Gastroesophageal sphincter (tissue), 4 donors: ENCODE measurements around the gene ANKS1B. TPM values are rescaled to one million over a fixed set of nuclear protein-coding genes. Genes with fewer than 3 reads are reported as not detected.
A peak's percentile ranks its signal among the peaks of the same experiment; 100 is the strongest.

Experiments
- ATAC-seq: fragments of 150-250 bp; one replicate; pipeline ENCODE4 v1.9.1; 2016; ENCODE audit warnings: mild to moderate bottlenecking, moderate library complexity
- H3K27ac ChIP-seq, 4 donors: fragments of 200-600 bp; sonication (generic) in 3 of 4; 1 replicate in 3 of 4; 2 replicates in 1 of 4; pipeline ENCODE4 v1.5.1; 2016 to 2019
- H3K27me3 ChIP-seq: fragments of 200-600 bp; sonication (generic); one replicate; pipeline ENCODE4 v1.5.1; 2019
- H3K36me3 ChIP-seq, 2 donors: fragments of 200-600 bp; sonication (generic); one replicate each; pipeline ENCODE4 v1.5.1; 2019; ENCODE audit warnings: control low read depth in 1 of 2
- H3K4me1 ChIP-seq, 3 donors: fragments of 200-600 bp; sonication (generic); 1 replicate in 2 of 3; 2 replicates in 1 of 3; pipeline ENCODE4 v1.5.1; 2016 to 2019; ENCODE audit warnings: control low read depth in 2 of 3
- H3K4me3 ChIP-seq, 2 donors: fragments of 200-600 bp; sonication (generic); one replicate each; pipeline ENCODE4 v1.5.1; 2019; ENCODE audit warnings: mild to moderate bottlenecking in 1 of 2, moderate library complexity in 1 of 2
- H3K9me3 ChIP-seq, 3 donors: fragments of 200-600 bp; sonication (generic); one replicate each; pipeline ENCODE4 v1.5.1; 2017 to 2019; ENCODE audit warnings: control low read depth in 2 of 3
- EP300 ChIP-seq: sonication (generic); formaldehyde crosslinking; IDR thresholded peaks from one replicate; pipeline ENCODE4 v1.6.1; 2017; ENCODE audit warnings: antibody characterized with exemption, mild to moderate bottlenecking
- POLR2A ChIP-seq, 2 donors: fragments of 450-650 bp; IDR thresholded peaks; one replicate each; pipeline ENCODE4 v1.6.1; 2017; ENCODE audit warnings: antibody characterized with exemption in 2 of 2, mild to moderate bottlenecking in 2 of 2, moderate library complexity in 1 of 2
- POLR2AphosphoS5 ChIP-seq: sonication (generic); formaldehyde crosslinking; IDR thresholded peaks from one replicate; pipeline ENCODE4 v1.6.1; 2017; ENCODE audit warnings: antibody characterized with exemption
- WGBS, 2 donors: methylation state at CpG; one replicate each; pipeline ENCODE4 v1.1.5; 2018; ENCODE audit warnings: low coverage in 1 of 2; 5-methylcytosine and 5-hydroxymethylcytosine counted together
- total RNA-seq, 4 donors: library from RNA; depleted of rRNA; stranded (reverse); fragments of >200 nt; gene quantifications; one replicate each; pipeline ENCODE4 v1.1.0, GENCODE V29; 2016
- TF ChIP-seq, protein P1 (sequence below), 4 experiments: fragments of 200-600 bp in 2 of 4; fragments of 450-650 bp in 2 of 4; sonication (generic) in 1 of 4; IDR thresholded peaks; one replicate each; pipeline ENCODE4 v1.5.1; 2017 to 2019; ENCODE audit warnings: antibody characterized with exemption in 4 of 4, mild to moderate bottlenecking in 2 of 4, moderate library complexity in 2 of 4

ANKS1B gene
- total RNA-seq, 4 donors from 2014 or later = 9.9 to 31.1 (median 21.4) TPM

- Histone ChIP-seq H3K27me3 (no peaks in the 10 kb centered on the region), H3K9me3 (peaks cover 0 to 9% (median 0%) of the 10 kb centered on the region in 3 donors), H3K4me1 (no peaks in the 10 kb centered on the region), H3K36me3 (no peaks in the 10 kb centered on the region), H3K4me3 (no peak overlapping the region), H3K27ac (no peak overlapping the region)
- TF ChIP-seq, protein P1, sequence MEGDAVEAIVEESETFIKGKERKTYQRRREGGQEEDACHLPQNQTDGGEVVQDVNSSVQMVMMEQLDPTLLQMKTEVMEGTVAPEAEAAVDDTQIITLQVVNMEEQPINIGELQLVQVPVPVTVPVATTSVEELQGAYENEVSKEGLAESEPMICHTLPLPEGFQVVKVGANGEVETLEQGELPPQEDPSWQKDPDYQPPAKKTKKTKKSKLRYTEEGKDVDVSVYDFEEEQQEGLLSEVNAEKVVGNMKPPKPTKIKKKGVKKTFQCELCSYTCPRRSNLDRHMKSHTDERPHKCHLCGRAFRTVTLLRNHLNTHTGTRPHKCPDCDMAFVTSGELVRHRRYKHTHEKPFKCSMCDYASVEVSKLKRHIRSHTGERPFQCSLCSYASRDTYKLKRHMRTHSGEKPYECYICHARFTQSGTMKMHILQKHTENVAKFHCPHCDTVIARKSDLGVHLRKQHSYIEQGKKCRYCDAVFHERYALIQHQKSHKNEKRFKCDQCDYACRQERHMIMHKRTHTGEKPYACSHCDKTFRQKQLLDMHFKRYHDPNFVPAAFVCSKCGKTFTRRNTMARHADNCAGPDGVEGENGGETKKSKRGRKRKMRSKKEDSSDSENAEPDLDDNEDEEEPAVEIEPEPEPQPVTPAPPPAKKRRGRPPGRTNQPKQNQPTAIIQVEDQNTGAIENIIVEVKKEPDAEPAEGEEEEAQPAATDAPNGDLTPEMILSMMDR (IDR thresholded peaks at IDR 0.05) = no peak
- TF ChIP-seq POLR2AphosphoS5 = no peak
- TF ChIP-seq EP300 = no peak
- TF ChIP-seq POLR2A (IDR thresholded peaks at IDR 0.05) = no peak
- no peak for ATAC-seq
- WGBS, 2 donors = 100% methylated on average over 1 of the region's 1 CpG
These were observed 826.8 kb downstream of the ANKS1B start for GRCh38 chr12:99157946-99158345.

DNA sequence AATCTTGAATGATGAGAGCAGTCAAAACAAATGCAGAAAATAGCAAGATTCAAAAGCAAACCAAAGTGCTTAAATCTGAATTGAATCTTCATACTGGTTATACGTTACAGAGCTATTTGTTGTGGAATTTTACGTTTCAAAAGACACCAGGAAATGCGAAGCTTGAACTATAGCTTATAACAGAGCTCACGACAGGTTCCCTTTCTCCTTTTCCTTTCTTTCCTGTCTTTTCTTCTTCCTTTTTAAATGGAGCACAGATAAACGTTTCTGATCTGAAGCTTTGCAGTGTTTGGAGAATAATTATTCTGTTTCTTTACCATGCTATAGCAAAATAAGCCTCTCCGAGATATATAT, 829.8 kb downstream of the ANKS1B start:
- no peak overlapping the region for H3K4me3 ChIP-seq
- peaks cover 0 to under 1% (median 0%) of the 10 kb centered on the region in 3 donors for H3K9me3 ChIP-seq
- ATAC-seq = no peak
- H3K4me1 ChIP-seq = no peaks in the 10 kb centered on the region
- no peaks in the 10 kb centered on the region for H3K27me3 ChIP-seq
- no peaks in the 10 kb centered on the region for H3K36me3 ChIP-seq
- H3K27ac ChIP-seq = no peak overlapping the region
- TF ChIP-seq EP300 (no peak), POLR2A (IDR thresholded peaks at IDR 0.05) (no peak), POLR2AphosphoS5 (no peak)
- TF ChIP-seq, protein P1 (IDR thresholded peaks at IDR 0.05) = no peak
- 30 to 39% methylated on average over 6 of the region's 6 CpGs for WGBS, 2 donors

GRCh38 chr12:99154216-99154982, 830.3 kb downstream of the ANKS1B start:
- TF ChIP-seq POLR2A (IDR thresholded peaks at IDR 0.05) = no peak
- WGBS, 2 donors = 30 to 32% methylated on average over 8 to 17 of the region's 17 CpGs
- H3K36me3 ChIP-seq = no peaks in the 10 kb centered on the region
- no peaks in the 10 kb centered on the region for H3K9me3 ChIP-seq
- H3K27me3 ChIP-seq = no peaks in the 10 kb centered on the region
- H3K4me1 ChIP-seq = no peaks in the 10 kb centered on the region
- no peak overlapping the region for H3K27ac ChIP-seq
- peak; percentile 10 for ATAC-seq
- H3K4me3 ChIP-seq = no peak overlapping the region

DNA sequence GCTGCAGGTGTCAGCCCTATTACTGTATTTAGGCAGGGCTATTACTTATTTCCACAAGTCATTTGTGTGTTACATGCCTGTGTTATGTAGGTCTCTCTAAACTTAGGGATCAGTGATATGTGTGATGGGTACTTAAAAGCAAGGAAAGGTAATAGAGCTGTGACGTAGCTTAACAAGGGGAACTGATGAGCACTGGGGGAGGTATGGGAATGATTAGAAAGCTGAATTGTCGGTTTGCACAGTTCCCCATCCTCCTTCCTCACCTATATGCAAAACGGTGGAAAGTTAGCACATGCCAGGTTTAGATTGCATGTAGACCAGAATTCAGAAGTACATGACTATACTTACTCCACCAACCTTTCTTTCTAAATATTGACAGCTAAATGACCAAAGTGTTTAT, 831.4 kb downstream of the ANKS1B start:
- H3K27ac ChIP-seq = no peak overlapping the region
- no peak for TF ChIP-seq POLR2AphosphoS5
- no peak for TF ChIP-seq POLR2A (IDR thresholded peaks at IDR 0.05)
- TF ChIP-seq, protein P1 (IDR thresholded peaks at IDR 0.05) = no peak
- TF ChIP-seq EP300 = no peak
- ATAC-seq = no peak
- no peaks in the 10 kb centered on the region for H3K4me1 ChIP-seq
- 69 to 83% methylated on average over 3 of the region's 3 CpGs for WGBS, 2 donors
- H3K4me3 ChIP-seq = no peak overlapping the region
- H3K36me3 ChIP-seq = no peaks in the 10 kb centered on the region
- no peaks in the 10 kb centered on the region for H3K27me3 ChIP-seq
- no peaks in the 10 kb centered on the region for H3K9me3 ChIP-seq

GRCh38 chr12:99152337-99152736, 832.4 kb downstream of the ANKS1B start:
- no peaks in the 10 kb centered on the region for H3K4me1 ChIP-seq

More at GRCh38 chr12:99152337-99152736, 832.4 kb downstream of the ANKS1B start:
- Histone ChIP-seq H3K9me3 (no peaks in the 10 kb centered on the region), H3K4me3 (no peak overlapping the region), H3K27me3 (no peaks in the 10 kb centered on the region), H3K36me3 (no peaks in the 10 kb centered on the region), H3K27ac (no peak overlapping the region)
- TF ChIP-seq EP300 (no peak), POLR2A (IDR thresholded peaks at IDR 0.05) (no peak), POLR2AphosphoS5 (no peak)
- TF ChIP-seq, protein P1 (IDR thresholded peaks at IDR 0.05) = no peak
- WGBS, 2 donors = 58 to 70% methylated on average over 2 of the region's 2 CpGs
- ATAC-seq = no peak
